Measurements from ENCODE around the gene MLX.
"Not testable (repeated sequence)": the region's sequence is repeated elsewhere in the genome, so short reads cannot be mapped to it uniquely, and the experiment has no call there.

Gene MLX

GRCh38 chr17:42544874-42545283 is 22.0 kb upstream of the MLX start:
- Histone ChIP-seq H3K27ac (replicated peaks) (no peak overlapping the region), H3K27me3 (ENCODE audit: insufficient read depth, poor library complexity, severe bottlenecking) (no peaks in the 10 kb centered on the region)
- no peak for TF ChIP-seq SPI1 (IDR thresholded peaks at IDR 0.05; ENCODE audit: borderline replicate concordance, low read depth)
- TF ChIP-seq GABPA (IDR thresholded peaks at IDR 0.05; ENCODE audit: low read depth) = no peak
- no peak for TF ChIP-seq POLR2AphosphoS5 (IDR thresholded peaks at IDR 0.05; ENCODE audit: low read depth)
- no peak for TF ChIP-seq CTCF (IDR thresholded peaks at IDR 0.05; ENCODE audit: insufficient read depth, low read length)
- TF ChIP-seq REST (IDR thresholded peaks at IDR 0.05; ENCODE audit: insufficient replicate concordance, low read depth) = no peak

GRCh38 chr17:42545755-42546505 is 21.0 kb upstream of the MLX start:
- not testable (repeated sequence) for H3K27ac ChIP-seq (replicated peaks)

More at GRCh38 chr17:42544874-42545283, 22.0 kb upstream of the MLX start:
- no peak for DNase-seq (ENCODE audit: low read depth in 1 of 2, low spot score in 1 of 2)
- no peak overlapping the region for H3K4me3 ChIP-seq (replicated peaks; ENCODE audit: insufficient read depth, low read length)

GRCh38 chr17:42547001-42547461 is 19.9 kb upstream of the MLX start:
- H3K4me3 ChIP-seq (replicated peaks; ENCODE audit: insufficient read depth, low read length) = no peak overlapping the region
- no peak for DNase-seq (ENCODE audit: low read depth in 1 of 2, low spot score in 1 of 2)
- no peaks in the 10 kb centered on the region for H3K27me3 ChIP-seq (ENCODE audit: insufficient read depth, poor library complexity, severe bottlenecking)
- TF ChIP-seq REST (IDR thresholded peaks at IDR 0.05; ENCODE audit: insufficient replicate concordance, low read depth) (no peak), POLR2AphosphoS5 (IDR thresholded peaks at IDR 0.05; ENCODE audit: low read depth) (no peak), GABPA (IDR thresholded peaks at IDR 0.05; ENCODE audit: low read depth) (no peak), CTCF (IDR thresholded peaks at IDR 0.05; ENCODE audit: insufficient read depth, low read length) (no peak), SPI1 (IDR thresholded peaks at IDR 0.05; ENCODE audit: borderline replicate concordance, low read depth) (no peak)
- no peak overlapping the region for H3K27ac ChIP-seq (replicated peaks)

More at GRCh38 chr17:42545755-42546505, 21.0 kb upstream of the MLX start:
- H3K4me3 ChIP-seq (replicated peaks; ENCODE audit: insufficient read depth, low read length); H3K27me3 ChIP-seq (ENCODE audit: insufficient read depth, poor library complexity, severe bottlenecking); DNase-seq (ENCODE audit: low read depth in 1 of 2, low spot score in 1 of 2): not testable (repeated sequence)

- H3K27me3 ChIP-seq (ENCODE audit: insufficient read depth, poor library complexity, severe bottlenecking) = no peaks in the 10 kb centered on the region
- no peak overlapping the region for H3K27ac ChIP-seq (replicated peaks)
- no peak for TF ChIP-seq CTCF (IDR thresholded peaks at IDR 0.05; ENCODE audit: insufficient read depth, low read length)
- TF ChIP-seq GABPA (IDR thresholded peaks at IDR 0.05; ENCODE audit: low read depth) = no peak
- no peak for TF ChIP-seq SPI1 (IDR thresholded peaks at IDR 0.05; ENCODE audit: borderline replicate concordance, low read depth)
- TF ChIP-seq REST (IDR thresholded peaks at IDR 0.05; ENCODE audit: insufficient replicate concordance, low read depth) = no peak
- no peak for TF ChIP-seq POLR2AphosphoS5 (IDR thresholded peaks at IDR 0.05; ENCODE audit: low read depth)
- H3K4me3 ChIP-seq (replicated peaks; ENCODE audit: insufficient read depth, low read length) = no peak overlapping the region
- DNase-seq (ENCODE audit: low read depth in 1 of 2, low spot score in 1 of 2) = no peak
Measured at GRCh38 chr17:42547698-42548069, 19.2 kb upstream of the MLX start.
